GM19328 (cell line): ENCODE results near the gene BCL6B.
"Not testable (repeated sequence)": the region's sequence is repeated elsewhere in the genome, so short reads cannot be mapped to it uniquely, and the experiment has no call there.

Experiments
- ATAC-seq: cut with Tn5 transposase; IDR thresholded peaks from one replicate; pipeline ENCODE4 v1.9.1; 2021; ENCODE audit warnings: mild to moderate bottlenecking, moderate library complexity; ENCODE audit not compliant: unreplicated experiment

The BCL6B gene

DNA sequence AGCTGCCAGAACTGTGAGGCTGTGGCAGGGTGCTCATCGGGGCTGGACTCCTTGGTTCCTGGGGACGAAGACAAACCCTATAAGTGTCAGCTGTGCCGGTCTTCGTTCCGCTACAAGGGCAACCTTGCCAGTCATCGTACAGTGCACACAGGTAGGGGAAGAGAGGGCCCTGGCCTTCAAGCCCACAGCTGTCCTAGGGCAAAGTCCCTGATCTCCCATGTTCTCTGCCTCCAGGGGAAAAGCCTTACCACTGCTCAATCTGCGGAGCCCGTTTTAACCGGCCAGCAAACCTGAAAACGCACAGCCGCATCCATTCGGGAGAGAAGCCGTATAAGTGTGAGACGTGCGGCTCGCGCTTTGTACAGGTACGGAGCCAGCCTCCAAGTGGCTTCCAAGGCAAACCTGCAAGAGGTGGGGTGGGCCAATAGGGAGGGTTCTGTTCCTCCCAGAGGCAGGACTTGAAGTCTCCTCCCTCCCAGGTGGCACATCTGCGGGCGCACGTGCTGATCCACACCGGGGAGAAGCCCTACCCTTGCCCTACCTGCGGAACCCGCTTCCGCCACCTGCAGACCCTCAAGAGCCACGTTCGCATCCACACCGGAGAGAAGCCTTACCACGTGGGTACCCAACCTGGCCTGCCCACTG lies 3.7 kb downstream of the BCL6B start:
- no peak for ATAC-seq

GRCh38 chr17:7027335-7027734 lies 4.5 kb downstream of the BCL6B start:
- no peak for ATAC-seq

DNA sequence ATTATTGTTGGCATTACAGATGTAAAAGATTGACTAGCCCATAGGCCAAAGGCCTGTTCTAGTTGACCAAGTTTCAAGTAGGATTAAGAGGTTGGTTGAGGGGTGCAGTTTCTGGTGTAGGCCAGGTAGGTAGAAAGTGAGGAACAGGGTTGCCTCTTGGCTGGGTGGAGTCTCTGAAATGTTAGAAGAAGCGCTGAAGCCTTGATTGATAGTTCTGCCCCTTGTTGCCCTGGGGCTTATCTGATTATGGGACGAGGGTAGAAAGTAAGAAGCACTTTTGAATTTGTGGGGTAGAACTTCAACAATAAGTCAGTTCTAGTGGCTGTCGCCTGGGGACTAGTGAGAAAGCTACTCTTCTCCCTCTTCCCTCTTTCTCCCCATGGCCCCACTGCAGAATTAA lies 6.2 kb downstream of the BCL6B start:
- ATAC-seq = no peak

- no peak for ATAC-seq
These were observed 6.8 kb downstream of the BCL6B start for GRCh38 chr17:7029659-7030058.

- ATAC-seq = no peak
These were observed 12.2 kb downstream of the BCL6B start for GRCh38 chr17:7034955-7035590.

GRCh38 chr17:7035591-7036368 lies 12.9 kb downstream of the BCL6B start, which contains the start of gene SLC16A13:
SLC16A13 (plus strand) TSS chr17:7036015; CDS start chr17:7036383, 368 bp downstream.
- peak; percentile 87 for ATAC-seq

GRCh38 chr17:7038025-7038862 lies 15.4 kb downstream of the BCL6B start:
- no peak for ATAC-seq

DNA sequence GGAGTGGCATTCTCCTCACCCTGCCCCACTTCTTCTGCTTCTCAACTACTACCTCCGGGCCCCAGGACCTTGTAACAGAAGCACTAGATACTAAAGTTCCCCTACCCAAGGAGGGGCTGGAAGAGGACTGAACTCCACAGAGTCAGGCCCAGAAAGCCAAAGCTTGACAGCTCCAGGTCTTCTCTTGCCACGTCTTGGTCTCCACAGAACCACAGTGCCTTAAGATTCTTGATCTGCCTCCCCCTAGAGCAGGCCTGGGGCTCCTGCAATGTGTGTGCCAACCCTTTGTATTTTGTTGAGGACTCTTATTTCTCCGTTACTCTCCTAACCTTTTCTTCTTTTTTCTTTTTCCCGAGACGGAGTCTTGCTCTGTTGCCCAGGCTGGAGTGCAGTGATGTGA lies 17.0 kb downstream of the BCL6B start:
- ATAC-seq = no peak

- ATAC-seq = no peak
These were observed 19.0 kb downstream of the BCL6B start for GRCh38 chr17:7041607-7042500.

GRCh38 chr17:7042501-7043181 lies 19.8 kb downstream of the BCL6B start:
- ATAC-seq = no peak

DNA sequence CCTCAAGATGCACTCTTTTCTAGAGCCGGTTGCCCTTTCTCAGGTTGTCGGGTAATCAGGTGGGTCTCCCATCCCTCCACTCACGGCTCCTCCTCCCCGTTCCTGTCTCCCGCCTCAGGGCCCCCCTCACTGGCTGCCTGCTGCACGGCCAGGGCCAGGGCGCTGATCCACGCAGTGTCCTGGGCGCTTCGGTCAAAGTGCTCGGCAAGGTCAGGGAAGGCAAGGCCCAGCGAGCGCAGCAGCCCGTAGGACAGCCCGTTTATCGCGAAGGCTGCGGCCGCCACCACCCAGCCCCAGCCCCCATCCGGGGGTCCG lies 20.3 kb downstream of the BCL6B start:
- ATAC-seq = no peak

DNA sequence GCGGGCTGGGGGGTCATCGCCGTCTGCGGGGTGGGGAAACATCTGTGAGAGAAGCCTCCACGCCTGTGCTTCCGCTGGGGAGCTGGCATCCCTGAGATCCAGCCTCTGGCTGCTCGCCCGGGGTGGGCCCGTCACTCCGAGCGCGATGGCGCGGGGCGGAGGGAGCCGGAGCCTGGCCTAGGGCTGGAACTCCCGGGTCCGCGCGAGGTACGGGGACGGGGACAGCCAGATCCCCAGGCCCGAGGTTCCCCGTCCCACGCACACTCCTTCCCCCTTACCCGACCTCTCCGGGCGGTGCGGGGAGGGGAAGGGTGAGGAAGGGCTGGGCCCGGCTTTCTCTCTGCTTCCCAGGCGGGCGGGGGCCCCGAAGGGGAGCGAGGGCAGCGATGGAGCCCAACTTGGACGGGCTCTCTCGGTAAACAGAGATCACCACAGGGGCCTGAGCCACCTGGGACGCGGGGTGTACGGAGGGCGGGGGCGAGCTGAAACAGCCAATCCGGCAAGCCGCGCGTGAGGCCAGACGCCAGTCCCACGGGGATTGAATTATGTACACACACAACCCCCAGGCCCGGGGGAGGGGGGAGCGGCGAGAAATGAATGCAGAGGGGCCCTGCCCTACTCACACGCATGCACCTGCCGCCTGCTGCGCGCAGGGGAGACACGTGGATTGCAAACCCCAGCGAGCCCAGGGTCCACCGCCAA lies 20.8 kb downstream of the BCL6B start, which contains the start of gene SLC16A11:
TSS of gene SLC16A11 (minus strand) at position 596 of the 702 bp plus-strand sequence. CDS start at position 17, 579 bp downstream.
- ATAC-seq = no peak

DNA sequence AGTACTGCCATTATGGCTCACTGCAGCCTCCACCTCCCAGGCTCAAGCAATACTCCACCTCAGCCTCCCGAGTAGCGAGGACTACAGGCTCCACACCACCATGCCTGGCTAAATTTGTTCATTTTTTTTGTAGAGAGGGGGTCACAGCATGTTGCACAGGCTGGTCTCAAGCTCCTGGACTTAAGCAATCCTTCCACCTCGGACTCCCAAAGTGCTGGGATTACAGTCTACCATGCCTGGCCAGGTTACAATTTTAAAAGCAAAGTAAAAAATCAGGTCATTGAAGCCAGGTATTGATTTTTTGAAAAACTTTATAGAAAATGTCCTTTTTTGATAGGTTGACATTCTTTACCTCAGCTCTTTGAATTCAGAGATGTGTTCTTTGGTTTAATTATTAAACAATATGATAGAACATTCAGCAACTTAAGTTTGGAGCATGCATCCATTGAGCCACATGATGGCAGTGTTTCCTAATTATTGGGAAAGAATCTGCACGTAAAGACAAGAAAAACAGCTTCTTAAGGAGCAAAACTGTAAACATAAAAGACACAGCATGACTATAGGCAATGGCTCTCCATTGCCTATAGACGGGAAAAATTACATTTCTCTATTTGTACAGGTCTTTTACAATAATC lies 22.8 kb downstream of the BCL6B start:
- no peak for ATAC-seq

DNA sequence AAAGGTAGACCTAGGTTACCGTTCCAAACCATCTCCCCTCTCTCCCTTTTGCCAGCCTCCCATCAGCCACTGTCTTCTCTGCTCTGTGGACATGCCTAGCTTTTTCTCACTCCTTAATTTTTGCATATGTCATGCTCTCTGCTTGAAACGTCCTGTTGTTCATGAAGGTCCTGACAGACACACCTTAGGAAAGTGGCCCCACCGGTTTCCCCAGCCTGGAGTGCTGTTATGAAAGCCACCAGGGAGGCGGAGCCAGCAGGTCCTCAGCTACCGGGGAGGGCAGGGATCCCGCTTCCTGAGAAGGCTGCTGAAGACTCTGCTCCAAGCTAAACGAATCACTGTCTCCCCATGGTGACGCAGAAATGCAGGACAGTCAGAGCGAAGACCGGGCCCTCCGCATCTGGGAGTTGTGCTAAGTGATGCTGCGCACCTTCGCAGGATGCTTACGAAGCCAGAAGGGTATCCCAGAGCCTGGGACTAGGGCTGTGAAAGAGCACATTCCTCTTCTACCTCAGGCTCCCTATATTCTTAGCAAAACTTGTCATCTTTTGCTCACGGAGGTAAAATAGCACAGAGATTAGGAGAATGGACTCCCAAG lies 23.4 kb downstream of the BCL6B start:
- ATAC-seq = no peak

- ATAC-seq = not testable (repeated sequence)
These were observed 24.0 kb downstream of the BCL6B start for GRCh38 chr17:7046725-7047397.

DNA sequence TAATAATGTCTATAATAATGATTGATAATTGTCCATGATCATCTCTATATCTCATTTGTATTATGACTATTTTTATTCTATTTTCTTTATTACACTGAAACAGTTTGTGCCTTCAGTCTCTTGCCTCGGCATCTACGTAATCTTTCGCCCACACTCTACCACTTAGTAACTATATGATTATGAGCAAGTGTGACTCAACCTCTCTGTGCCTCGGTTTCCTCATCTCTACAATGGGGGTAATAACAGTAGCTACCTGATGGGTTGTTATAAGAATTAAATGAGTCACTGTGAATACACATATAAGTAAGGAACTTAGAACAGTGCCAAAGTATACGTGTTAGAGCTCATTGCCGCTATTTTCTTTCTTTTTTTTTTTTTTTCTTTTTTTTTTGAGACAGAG lies 24.7 kb downstream of the BCL6B start:
- ATAC-seq = no peak

GRCh38 chr17:7048968-7049367 lies 26.1 kb downstream of the BCL6B start:
- no peak for ATAC-seq
